Activated CD4-positive, alpha-beta T cell treated with anti-CD3 and anti-CD28 coated beads, Interleukin-2, amount 50 U/mL, for 16 hours (primary cell): Measurements from ENCODE around the gene ELFN2.

Experiments used
- DNase-seq: peaks from one replicate; pipeline ENCODE4 v3.0.0-alpha.2; 2020

The ELFN2 gene

DNA sequence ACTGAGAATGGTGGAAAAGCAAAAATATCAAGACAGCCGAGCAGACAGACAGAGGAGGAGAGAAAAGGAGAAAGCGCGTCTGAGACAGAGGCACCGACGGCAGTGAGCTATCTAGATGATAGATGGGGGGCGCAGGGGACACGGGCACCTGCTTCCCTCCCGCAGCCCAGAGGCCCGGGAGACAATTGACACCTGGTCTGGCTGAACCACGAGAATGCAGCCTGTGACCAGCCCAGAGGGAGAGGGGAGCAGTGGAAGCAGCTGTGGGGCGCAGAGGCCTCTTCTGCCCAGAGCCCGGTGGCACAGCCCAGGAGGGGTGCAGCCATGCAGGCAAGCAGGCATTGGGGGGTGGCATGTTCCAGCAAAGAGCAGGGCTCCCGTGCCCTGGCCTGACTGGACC lies 48.2 kb downstream of the ELFN2 start:
- DNase-seq: no peak

DNA sequence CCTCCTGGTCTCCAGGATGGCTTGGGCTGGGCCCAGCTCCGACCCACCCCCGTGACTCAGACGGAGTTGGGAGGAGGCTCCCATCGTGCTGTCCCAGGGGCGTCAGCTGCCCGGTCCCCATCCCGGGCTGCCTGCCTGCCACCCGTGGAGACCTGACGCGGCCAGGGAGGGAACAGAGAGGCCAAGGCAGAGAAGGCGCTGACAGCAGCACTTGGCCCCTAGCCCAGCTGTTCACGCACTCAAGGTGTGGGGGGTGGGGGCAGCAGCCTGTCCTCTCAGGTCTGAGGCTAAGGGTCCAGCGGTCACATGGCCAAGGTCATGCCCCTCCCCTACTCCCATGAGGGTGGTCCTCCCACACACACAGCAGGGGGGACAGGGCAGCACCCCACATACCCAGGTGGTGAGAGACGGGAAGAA lies 48.6 kb downstream of the ELFN2 start:
- DNase-seq: no peak

DNA sequence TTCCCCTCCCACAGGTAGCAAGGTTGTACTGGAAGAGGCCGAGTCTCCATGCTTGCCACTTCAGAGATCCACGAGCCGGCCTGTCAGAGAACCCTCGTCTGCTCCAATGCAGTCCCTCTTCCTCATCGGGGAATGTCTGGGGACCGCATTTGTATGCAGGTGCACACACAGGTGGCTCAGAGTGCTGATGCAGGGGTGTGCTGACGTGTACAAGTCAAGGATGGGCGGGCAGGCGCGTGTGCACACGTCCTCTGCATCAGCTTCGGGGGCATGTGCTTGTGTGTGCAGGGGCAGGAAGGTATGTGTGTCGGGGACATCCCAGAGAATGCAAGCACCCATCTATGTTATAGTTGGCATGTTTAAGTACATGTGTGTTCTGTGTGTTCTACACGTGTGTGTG lies 49.4 kb downstream of the ELFN2 start:
- DNase-seq: no peak

DNA sequence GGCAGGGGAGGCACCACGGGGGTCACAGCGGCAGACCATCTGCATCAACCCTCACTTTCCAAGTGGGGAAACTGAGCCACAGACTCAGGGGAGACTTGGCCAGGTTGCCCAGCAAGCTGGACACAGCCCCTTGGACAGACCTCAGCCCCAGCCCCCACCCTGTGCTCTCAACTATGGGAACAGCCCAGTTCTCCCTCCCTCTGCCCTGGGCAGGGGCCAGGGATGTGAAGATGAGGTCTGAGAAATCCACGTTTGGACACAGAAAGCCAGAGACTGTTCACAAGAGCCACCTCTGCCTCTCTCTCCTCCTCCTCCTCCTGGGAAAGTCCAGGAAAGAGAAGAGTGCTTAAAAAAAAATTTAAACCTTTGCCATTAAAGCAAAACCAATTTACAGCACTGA lies 50.1 kb downstream of the ELFN2 start:
- no peak for DNase-seq

DNA sequence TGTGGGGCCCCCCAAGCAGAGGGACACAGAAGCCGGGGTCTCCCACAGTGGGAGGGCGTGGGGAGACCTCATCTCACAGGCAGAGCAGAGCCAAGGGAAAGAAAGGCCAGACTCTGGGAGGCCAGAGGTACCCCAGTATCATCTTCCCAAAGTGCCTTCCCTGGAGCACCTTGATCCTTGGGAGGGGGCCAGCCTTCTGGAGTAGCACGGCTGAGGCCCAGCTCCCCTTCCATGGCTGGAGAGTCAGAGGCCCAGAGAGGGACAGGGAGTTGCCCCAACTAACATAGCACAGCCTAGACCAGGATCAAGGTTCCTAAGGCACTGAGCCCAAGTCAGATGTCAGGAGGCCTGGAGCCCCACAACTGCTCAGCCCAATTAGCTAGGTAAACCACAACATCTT lies 50.6 kb downstream of the ELFN2 start:
- no peak for DNase-seq

DNA sequence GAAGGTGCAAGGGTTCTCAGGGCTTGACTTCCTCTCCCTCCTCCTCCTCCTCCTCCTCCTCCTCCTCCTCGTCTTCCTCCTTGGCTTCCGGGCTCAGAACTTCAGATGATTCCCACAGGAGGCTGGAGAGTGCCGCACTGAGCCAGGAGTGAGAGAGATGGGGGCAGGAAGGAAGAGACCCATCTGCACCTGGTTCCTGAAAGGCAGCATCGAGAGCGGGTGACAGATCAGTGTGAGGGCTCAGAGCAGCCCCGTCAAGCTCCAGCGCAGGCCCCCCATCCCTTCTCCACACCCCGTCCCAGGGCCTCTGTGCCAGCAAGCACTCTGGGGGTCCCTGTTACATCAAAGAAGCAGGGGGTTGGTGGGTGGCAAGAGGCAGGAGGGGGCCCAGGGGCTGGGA lies 51.5 kb downstream of the ELFN2 start:
- DNase-seq: no peak

DNA sequence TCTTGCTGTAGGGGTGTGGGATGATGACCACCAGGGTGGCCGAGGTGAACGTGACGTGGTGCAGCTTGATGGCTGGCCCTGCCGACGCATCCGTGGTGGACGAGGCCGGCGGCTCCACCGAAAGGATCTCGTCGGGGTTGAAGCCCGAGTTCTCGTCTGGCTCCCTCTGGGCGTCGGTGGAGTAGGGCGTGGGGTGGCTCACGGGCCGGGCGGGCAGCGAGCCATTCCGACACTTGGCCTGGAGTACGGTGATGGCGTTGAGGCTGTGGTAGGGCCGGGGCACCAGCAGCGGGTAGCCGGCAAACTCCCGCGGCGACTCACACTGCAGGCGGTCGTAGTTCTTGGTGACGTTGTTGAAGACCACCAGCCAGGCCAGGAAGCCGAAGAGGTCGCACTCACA lies 52.7 kb downstream of the ELFN2 start:
- no peak for DNase-seq

DNA sequence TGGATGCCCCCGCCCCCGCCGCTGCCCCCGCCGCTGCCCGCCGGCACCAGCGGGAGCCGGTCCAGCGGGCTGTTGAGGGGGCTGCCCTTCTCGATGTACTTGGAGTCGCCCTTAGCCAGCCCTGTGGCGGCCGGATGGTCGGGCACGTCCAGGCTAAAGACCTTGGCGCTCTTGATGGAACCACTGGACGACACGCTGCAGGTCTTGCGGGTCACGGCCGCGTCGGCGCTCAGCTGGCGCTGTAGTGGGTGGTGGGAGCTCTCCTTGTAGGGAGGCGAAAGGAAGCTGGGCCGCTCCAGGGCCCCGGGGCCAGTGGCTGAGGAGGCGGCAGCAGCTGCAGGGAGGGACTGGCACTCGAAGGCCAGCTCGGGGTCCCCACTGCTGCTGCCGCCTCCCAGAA lies 53.8 kb downstream of the ELFN2 start:
- DNase-seq: no peak

DNA sequence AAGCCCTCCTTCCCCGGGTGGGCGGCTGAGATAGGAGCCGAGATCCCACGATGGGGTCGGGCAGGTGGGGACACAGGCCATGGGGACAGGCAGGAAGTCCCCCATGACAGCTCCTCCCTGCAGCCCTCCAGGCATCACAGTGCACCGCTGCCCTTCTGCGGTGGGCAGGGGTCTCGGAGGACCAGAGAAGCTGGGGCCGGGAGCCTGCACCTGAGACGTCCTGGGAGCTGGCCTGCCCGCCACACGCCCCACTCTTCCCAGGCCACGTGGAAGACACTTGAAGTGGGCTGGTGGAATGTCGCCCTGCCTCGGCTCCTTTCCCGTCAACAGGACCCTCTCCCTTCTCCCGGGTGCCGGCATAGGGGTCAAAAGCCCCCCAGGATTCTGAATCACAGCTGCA lies 55.4 kb downstream of the ELFN2 start:
- DNase-seq: no peak

DNA sequence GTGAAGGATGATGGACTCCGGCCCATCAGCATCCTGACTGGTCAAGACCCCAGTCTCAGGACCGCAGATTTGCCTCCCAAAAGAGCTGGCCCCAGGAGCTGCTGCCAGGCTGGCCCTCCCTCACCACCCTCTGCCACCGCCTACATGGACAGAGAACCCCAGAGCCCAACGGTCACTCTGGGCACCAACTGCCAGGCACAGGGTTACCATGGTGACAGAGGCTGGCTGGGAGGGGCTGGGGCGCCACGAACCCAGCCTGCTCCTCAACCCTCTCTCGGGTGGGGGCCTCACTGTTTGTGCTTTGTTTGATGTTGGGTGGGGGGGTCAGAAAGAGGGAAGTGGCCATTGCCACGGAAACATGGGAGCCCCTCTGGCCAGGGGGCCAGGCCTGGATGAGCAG lies 55.8 kb downstream of the ELFN2 start:
- DNase-seq: no peak

DNA sequence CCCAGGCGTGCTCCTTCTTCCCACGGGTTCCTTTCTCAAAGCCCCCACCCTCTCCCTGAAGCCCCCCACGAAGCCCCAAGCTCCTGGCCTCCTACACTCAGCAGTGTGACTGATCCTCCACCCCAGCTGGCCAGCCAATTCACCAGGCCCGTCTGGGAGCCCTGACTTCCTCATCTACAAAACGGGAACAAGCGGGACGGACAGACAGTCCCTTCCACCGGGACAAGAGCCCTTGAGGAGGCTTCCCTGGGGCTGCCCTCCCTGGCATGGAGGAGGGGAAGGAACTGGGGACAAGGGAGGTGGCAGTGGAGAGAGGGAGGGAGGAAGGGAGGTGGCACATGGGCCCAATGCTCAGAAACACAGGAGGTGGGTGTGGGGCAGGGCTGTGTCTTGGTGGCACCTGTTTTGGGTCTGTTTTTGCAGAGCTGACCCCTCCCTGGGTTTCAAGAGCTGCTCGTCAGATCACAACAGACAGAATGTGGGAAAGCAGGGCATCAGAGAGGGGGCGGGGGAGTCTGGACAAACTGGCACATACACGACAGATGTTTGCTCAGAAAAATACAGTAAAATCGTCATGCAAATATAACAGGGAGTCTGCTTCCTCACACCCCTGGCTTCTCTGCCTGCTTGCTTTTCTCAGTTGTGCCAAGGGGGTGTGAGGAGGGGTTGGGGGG lies 56.8 kb downstream of the ELFN2 start:
- no peak for DNase-seq

DNA sequence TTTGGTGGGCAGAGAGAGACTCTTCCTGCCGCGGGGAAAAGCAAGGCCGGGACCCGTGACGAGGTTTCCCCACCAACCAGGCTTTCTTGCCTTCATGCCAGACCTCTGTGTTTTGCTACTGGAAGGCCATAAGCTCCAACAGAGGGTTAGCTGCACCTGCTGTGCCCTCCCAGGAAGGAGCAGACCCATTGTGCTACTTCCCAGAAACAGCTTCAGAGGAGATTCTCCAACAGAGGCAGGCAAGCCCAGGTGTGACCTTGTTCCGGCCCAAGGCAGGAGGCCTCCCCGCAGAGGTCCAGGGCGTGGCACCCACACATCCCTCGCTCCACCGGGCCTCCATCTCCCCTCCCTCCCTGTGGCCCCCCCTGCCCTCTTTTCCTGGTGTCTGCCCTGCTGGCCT lies 57.8 kb downstream of the ELFN2 start:
- no peak for DNase-seq

DNA sequence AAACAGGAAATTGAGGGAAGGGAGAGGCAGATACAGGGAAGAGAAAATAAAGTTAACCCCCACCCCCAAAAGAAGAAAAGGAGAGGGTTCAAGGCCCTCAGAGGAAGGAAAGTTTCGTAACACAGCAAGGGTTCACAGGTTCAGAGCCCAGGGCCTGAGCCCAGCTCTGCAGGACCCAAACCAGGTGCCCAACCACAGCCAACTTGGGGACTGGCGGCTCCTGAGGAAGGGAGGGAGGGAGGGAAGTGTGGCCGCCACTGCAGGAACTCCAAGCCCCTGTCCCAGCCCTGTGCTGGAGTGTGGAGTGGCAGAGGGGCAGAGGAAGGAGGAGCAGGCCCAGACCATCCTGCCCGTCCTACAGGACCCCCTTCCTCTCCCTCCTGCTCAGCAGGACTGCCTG lies 59.2 kb downstream of the ELFN2 start:
- DNase-seq: no peak

DNA sequence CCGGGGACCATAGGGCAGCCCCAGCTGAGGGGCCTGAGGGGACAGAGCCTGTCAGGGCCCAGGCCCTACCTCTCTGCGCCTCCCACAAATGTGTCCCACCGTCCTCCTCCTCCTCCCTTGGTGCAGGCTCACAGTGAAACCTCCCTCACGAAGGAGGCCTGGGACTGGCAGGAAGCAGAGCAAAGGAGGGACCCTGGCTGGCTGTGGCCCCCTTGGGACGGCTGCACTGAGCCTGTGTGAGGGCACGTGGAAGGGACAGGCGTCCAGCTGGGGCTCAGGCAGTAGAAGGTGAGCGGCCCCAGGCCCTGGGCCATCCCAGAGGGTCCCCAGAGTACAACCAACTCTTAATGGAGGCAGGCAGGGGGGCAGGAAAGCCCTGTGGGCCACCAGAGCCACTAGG lies 60.7 kb downstream of the ELFN2 start:
- no peak for DNase-seq

DNA sequence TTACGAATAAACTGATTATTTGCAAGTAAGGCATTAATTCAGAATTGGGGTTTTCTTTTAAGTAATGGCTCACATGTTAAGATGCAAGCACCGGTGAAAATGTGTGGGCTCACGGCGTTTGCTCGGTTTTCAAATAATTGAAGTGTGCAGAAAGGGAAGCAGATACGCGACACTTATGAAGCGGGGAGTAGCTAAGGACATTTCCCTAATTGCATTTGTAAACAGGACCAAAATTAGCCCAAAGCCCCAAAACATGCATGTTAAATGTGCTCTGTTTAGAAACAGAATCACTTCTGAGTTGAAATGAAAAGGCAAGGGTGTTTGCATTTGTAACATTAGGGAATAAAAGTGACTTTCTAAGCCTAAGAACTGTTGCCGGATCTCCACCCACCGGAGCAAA lies 61.3 kb downstream of the ELFN2 start:
- DNase-seq: no peak

DNA sequence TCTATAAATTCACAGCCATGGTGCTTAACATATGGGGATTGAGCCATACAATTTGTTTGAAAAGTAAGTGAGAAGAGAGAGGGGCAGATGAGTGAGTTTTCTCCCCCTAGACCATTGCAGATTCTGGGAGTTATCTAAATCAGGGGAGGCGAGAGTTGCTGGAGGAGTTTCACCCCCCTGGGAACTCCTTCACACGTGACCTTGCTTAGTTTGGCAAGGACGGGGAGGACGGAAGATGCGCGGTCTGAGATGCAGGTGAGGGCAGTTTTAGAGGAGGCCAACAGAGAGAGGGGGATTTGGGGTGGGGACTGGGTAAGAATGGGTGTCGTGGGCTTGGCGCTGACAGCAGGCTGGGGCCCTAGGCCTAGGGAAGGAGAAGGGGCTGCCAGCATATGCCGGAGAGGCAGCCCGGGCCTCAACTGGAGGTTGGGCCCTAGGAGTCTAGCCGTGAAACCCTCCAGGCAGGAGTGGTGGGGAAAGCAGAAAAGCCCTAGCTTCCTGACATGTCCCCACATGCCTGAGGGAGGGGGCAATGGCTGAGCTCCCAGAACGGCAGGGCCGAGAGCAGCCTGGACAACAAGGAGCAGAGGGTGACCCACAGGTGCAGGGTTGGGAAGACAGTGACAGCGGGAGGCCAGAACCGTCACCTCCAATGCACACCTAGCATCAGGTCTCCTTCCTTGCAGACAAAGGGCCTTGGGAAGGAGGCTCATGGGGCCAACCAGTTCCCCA lies 63.9 kb downstream of the ELFN2 start:
- no peak for DNase-seq

DNA sequence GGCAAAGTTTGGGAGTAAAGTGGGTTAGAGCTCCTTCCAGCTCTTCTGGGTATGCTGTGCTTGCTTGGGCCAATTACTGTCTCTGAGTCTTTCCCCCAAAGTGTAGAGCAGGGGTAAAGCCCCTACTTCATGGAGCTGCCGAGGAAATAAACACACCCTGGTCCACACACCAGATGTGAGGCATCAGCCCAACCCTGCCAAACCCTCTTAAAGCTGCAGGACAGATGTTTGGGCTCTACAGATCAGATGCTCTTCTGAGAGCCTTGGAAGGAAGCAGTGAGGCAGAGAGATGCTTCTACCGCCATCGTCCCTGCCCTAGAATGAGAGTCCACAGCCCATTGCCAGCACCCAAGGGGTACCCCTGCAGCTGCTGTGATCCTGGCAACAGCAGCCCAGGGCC lies 64.7 kb downstream of the ELFN2 start:
- DNase-seq: no peak

DNA sequence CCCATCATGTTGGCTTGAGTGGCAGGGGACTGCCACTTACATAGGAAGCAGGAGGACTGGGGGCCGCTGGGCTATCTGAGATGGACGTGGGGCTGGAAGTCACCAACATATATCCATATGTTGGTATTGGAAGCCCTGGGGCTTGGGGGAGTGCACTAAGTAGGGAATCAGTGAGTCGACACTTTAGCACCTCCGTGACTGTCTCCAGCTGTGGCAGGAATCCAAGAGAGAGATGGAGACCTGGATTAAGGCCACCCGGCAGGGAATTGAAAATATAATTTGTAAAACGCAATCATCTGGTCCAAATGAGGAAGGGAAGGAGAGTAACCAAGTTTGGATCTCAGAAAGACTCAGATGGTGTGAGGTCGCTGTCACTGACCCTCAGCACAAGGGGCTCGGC lies 68.4 kb downstream of the ELFN2 start:
- DNase-seq: no peak

DNA sequence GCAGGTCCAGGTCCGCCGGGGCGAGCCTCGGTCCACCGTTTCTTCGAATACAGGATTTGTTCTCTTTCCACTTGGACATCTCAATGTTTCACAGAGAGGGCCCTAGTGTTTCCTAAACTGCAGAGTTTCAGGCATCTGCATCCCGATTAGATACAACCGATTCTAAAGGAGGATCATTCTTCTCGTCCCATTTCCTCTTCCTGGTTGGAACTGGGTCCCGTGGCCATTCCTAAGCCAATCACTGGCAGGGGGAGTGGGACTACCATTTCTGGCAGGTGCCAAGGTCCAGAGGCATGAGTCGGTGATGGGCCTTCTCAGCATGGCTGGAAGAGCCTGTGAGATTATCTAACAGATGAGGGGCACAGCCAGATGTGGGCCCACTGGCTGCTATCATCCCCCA lies 68.9 kb downstream of the ELFN2 start:
- no peak for DNase-seq

DNA sequence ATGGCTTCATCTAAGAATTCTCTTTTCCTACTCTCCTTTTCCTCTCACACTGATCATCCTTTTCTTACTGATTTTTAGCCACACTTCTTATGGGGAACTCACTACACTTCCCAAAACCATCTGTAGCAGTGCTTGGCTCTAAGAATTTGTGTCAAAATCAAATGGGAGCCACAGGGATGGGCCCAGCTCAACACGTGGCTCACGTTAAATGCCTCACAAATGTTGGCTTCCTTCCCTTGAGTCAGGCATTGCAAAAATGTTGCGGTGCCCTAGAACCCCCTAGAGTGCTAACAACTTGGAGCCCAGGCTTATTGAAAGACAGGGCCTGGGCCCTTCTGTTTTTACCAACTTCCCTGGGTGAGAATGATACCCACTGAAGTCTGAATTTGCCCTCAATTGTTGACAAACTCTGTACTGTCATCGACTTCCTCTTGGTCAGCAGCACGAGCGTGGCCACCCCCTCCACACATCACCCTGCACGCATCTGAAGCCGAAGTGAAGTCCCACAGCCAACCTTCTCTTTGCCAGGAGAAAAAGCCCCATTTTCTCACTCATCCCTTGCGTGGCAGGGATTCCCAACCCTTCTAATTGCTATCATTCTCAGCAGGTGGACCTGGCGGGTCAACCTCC lies 69.7 kb downstream of the ELFN2 start:
- DNase-seq: no peak

DNA sequence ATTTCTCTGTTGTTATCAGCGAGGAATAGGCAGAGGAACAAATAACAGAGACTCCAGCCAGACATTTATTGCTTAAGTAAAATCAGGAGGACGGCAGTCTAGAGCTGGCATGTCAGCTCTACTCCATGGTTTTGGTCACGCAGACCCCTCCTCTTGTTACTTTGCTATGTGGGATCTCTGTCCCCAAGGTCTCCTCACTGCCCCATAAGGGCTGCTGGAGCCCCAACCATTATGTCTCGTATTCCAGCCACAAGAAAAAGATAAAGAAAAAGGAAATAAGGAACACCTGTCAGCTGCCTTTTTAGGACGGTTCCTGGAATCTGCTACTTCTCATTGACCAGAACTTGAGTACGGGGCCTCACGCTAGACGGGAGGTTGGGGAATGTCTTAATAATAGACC lies 70.4 kb downstream of the ELFN2 start:
- DNase-seq: no peak

DNA sequence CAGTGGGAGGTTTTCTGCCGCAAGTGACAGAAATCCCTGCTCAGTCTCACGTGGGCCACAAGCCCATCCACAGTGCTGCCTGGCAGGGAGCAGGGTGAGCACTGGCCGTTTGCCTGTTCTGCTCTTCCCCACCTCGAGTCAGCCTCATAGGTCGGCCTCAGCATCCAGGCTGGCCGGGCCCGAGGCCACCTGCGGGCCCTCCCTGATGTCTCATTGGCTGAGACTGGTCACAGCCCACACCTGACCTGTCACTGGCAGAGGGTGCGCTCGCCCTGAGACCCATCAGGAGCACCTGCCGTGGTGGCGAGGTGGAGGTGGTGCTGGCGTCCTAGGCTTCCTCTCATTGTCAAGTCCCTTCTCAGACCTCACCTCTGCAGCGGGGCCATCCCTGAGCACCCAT lies 72.1 kb downstream of the ELFN2 start:
- no peak for DNase-seq

DNA sequence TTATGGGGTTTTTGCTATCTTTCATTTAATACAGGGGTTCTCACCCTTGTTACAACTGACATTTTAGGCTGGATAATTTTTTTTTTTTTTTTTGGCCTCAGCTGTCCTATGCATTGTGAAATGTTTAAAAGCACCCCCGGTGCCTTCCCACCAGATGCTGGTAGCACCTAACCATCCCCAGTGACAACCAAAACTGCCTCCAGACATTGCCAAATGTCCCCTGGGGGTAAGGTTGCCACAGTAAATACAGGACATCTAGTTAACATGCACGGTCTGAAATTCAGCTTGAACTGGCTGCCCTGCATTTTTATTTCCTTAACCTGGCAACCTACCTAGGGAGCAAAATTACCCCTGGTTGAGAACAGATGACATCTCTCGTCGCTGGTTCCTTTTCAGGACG lies 72.6 kb downstream of the ELFN2 start:
- DNase-seq: no peak

DNA sequence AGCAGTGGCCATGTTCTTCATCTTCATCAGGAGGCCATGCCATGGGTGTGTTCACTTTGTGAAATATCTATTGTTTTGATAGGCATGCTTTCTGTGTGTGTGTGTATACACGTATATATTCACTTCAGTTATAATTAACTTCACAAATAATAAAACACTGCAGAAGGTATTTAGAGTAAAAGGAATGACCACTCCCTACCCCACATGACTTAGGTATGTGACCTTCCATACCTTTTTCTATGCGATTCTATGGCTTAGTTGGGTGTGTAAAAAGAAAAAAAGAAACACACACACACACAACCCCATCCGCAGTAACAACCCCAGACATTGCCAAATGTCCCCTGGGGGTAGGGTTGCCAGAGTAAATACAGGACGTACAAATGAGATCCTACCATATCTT lies 73.0 kb downstream of the ELFN2 start:
- no peak for DNase-seq

DNA sequence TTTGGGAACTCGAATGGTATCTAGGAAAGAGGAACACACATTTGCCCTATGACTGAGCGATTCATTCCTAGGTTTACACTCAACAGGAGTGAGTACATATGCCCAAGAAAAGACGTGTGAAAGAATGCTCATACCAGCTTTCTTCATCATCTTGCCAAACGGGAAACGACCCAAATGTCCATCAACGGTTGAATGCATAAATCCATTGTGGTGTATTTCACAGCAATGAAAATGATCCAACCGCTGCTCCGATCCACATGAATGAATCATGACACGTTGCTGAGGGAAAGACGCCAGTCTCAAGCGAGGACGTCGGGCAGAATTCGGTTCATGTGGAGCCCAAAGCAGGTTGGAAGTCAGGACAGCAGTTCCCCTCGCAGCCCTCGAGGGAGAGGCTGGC lies 73.4 kb downstream of the ELFN2 start:
- DNase-seq: no peak
